Testis (tissue), 3 donors: ENCODE results near the gene PLCB1. TPM values are rescaled to one million over a fixed set of nuclear protein-coding genes. Genes with fewer than 3 reads are reported as not detected.

Experiments
- DNase-seq: peaks from one replicate; pipeline ENCODE4 v3.0.0-alpha.2; 2019
- H3K27ac ChIP-seq, 2 donors: fragments of 200-600 bp; sonication (generic); one replicate each; pipeline ENCODE4 v1.5.1; 2019
- H3K27me3 ChIP-seq: fragments of 200-600 bp; sonication (generic); one replicate; pipeline ENCODE4 v1.5.1; 2019
- H3K36me3 ChIP-seq: fragments of 200-600 bp; sonication (generic); one replicate; pipeline ENCODE4 v1.5.1; 2017; ENCODE audit warnings: low read depth; ENCODE audit errors: missing control alignments
- H3K4me1 ChIP-seq: fragments of 200-600 bp; sonication (generic); one replicate; pipeline ENCODE4 v1.5.1; 2019
- H3K4me3 ChIP-seq, 2 donors: fragments of 200-600 bp; sonication (generic); one replicate each; pipeline ENCODE4 v1.5.1; 2017 to 2019
- H3K9me3 ChIP-seq: fragments of 200-600 bp; sonication (generic); one replicate; pipeline ENCODE4 v1.5.1; 2017
- POLR2A ChIP-seq: fragments of 450-650 bp; IDR thresholded peaks from one replicate; pipeline ENCODE4 v1.6.1; 2017; ENCODE audit warnings: antibody characterized with exemption, mild to moderate bottlenecking, moderate library complexity
- WGBS, 2 donors: methylation state at CpG; one replicate each; pipeline ENCODE4 v1.1.5; 2018; 5-methylcytosine and 5-hydroxymethylcytosine counted together
- intact Hi-C: fragments of 100-400 bp; cut with DNase I; formaldehyde crosslinking; loops from one replicate; pipeline ENCODE4 v1.15.1; 2023; ENCODE audit warnings: low total_unique reads
- polyA plus RNA-seq: library from polyadenylated mRNA; stranded (reverse); fragments of 350-450 nt; fragmentation: Illumina TruSeq; extraction: RNeasy Lipid Tissue Mini Kit (QIAGEN cat#74804); gene quantifications from one replicate; pipeline ENCODE4 v1.2.3, GENCODE V29; 2014; ENCODE audit warnings: low read depth, low replicate concordance; ENCODE audit not compliant: insufficient read depth
- total RNA-seq, 2 donors: library from RNA; depleted of rRNA; stranded (reverse); fragments of >200 nt; gene quantifications; one replicate each; pipeline ENCODE4 v1.2.3, GENCODE V29; 2016
- TF ChIP-seq, protein P1 (sequence below), 3 experiments: fragments of 450-650 bp in 2 of 3; fragments of 200-600 bp in 1 of 3; sonication (generic) in 1 of 3; IDR thresholded peaks; one replicate each; pipeline ENCODE4 v1.5.1; 2016 to 2019; ENCODE audit warnings: antibody characterized with exemption in 3 of 3, mild to moderate bottlenecking in 2 of 3, moderate library complexity in 1 of 3

PLCB1 gene
- total and polyA plus RNA-seq, 3 donors from 2014 or later = 3.1 to 9.8 (median 8.2) TPM

DNA sequence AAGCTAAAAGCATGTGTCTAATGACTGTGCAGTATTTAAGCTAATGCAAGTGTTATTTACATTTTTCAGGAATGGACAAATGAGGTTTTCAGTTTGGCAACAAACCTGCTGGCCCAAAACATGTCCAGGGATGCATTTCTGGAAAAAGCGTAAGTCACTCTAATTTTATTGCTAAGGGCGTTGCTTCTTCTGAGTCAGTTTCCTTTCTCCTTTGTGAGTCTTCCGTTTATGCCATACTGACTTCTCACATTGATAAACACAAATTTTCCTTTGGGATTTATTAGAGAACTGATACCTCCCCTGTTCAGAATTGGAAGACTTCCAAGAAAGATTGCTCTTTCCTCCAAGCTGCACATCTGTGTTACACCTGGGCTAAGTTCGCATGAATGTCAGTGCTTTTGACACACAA is 514.0 kb downstream of the PLCB1 start:
- no peak overlapping the region for H3K27ac ChIP-seq
- intact Hi-C loops = no loop called here

DNA sequence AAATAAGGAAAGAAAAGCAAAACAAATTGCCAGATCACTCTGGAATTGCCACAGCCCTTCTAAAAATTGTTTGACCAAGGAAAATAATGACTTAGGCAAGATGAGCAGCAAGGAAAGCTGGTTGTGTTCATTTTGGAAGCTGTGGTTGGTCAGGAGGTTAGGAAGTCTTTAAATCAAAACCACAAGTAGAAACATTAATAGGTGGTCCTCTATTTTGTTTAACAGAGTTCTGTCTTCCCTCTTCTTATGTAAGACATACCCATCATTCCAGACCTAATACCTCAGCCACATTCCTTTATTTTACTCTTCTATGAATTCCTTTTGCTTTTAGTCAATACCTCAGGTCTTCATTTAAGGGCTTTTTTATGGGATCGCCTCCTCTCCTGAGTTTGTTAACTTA is 514.6 kb downstream of the PLCB1 start:
- Histone ChIP-seq H3K4me1 (no peaks in the 10 kb centered on the region), H3K27ac (no peak overlapping the region), H3K9me3 (no peaks in the 10 kb centered on the region), H3K36me3 (no peaks in the 10 kb centered on the region), H3K4me3 (no peak overlapping the region), H3K27me3 (no peaks in the 10 kb centered on the region)
- intact Hi-C loops = no loop called here
- no peak for DNase-seq
- 96% methylated on average over 1 of the region's 1 CpG for WGBS, 2 donors
- TF ChIP-seq, protein P1, sequence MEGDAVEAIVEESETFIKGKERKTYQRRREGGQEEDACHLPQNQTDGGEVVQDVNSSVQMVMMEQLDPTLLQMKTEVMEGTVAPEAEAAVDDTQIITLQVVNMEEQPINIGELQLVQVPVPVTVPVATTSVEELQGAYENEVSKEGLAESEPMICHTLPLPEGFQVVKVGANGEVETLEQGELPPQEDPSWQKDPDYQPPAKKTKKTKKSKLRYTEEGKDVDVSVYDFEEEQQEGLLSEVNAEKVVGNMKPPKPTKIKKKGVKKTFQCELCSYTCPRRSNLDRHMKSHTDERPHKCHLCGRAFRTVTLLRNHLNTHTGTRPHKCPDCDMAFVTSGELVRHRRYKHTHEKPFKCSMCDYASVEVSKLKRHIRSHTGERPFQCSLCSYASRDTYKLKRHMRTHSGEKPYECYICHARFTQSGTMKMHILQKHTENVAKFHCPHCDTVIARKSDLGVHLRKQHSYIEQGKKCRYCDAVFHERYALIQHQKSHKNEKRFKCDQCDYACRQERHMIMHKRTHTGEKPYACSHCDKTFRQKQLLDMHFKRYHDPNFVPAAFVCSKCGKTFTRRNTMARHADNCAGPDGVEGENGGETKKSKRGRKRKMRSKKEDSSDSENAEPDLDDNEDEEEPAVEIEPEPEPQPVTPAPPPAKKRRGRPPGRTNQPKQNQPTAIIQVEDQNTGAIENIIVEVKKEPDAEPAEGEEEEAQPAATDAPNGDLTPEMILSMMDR (IDR thresholded peaks at IDR 0.05) = no peak
- no peak for TF ChIP-seq POLR2A

More for the DNA sequence above, 514.0 kb downstream of the PLCB1 start:
- no peak overlapping the region for H3K4me3 ChIP-seq
- no peak for DNase-seq
- no peaks in the 10 kb centered on the region for H3K4me1 ChIP-seq
- no peaks in the 10 kb centered on the region for H3K9me3 ChIP-seq
- no peaks in the 10 kb centered on the region for H3K36me3 ChIP-seq
- TF ChIP-seq, protein P1 (IDR thresholded peaks at IDR 0.05) = no peak
- no peak for TF ChIP-seq POLR2A
- no peaks in the 10 kb centered on the region for H3K27me3 ChIP-seq
- WGBS, 2 donors = 70 to 78% methylated on average over 3 to 4 of the region's 4 CpGs

DNA sequence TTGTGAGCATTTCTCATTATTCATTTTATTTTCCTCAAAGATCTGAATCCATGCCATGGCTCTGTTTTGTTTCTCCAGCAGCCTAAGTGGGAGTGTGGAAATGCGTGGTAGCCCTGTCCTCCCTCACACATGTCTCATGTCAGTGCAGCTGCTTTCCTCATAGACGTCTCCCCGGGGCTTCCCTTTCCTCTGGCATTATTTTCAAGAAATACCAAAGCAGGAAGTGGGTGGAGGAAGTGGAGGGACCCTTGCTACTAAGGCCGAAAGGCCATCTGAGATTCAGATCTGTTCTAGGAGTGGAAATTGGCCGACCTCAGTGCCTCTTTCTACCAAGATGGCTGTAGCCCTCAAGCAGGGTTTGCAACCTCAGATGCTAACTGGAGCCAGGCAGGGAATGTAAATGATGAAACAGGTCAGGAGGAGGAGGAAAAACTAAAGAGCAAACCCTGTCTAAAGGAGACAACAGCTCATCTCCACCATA is 515.9 kb downstream of the PLCB1 start:
- intact Hi-C loops = no loop called here
- no peaks in the 10 kb centered on the region for H3K4me1 ChIP-seq
- no peak overlapping the region for H3K4me3 ChIP-seq
- 43 to 57% methylated on average over 5 of the region's 5 CpGs for WGBS, 2 donors
- no peaks in the 10 kb centered on the region for H3K36me3 ChIP-seq
- H3K27me3 ChIP-seq = no peaks in the 10 kb centered on the region
- H3K9me3 ChIP-seq = no peaks in the 10 kb centered on the region
- no peak overlapping the region for H3K27ac ChIP-seq
- no peak for TF ChIP-seq POLR2A
- TF ChIP-seq, protein P1 (IDR thresholded peaks at IDR 0.05) = no peak
- DNase-seq = peak; percentile 22

DNA sequence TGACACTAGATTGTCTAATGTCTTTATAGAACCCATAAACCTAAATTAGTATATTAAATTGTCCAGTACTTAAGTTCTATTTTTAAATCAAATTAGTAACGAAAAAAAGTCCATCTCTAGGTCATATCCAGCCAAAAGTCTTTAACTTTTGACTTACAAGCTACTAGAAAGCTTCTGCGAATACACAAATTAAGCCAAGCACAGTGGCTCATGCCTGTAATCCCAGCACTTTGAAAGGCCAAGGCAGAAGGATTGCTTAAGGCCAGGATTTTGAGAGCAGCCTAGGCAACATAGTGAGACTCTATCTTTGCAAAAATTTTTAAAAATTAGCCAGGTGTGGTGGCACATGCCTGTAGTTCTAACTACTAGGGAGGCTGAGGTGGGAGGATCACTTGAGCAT is 516.4 kb downstream of the PLCB1 start:
- intact Hi-C loops = no loop called here

DNA sequence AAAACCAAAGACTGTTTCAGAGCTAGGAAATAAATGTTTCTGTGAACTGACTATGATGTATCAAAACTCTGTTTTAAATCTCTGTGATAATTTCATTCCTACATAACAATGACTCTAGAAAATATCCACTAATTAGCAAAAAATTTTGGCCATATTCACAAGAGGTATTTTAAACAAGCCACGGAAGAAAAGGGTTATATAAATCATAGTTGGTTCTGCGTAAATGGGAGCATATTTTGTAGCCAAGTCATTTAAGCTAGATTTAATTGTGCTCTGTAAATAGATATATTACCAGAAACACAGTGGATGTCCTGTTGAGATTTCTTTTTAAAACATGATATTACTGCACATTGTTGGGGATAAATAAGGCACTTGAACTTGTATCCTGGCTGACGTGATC is 520.3 kb downstream of the PLCB1 start:
- Histone ChIP-seq H3K4me1 (no peaks in the 10 kb centered on the region), H3K27me3 (no peaks in the 10 kb centered on the region), H3K9me3 (no peaks in the 10 kb centered on the region), H3K27ac (no peak overlapping the region), H3K36me3 (no peaks in the 10 kb centered on the region), H3K4me3 (no peak overlapping the region)
- TF ChIP-seq, protein P1 (IDR thresholded peaks at IDR 0.05) = no peak
- no peak for TF ChIP-seq POLR2A
- intact Hi-C loops = no loop called here
- DNase-seq = no peak
- 77 to 84% methylated on average over 3 of the region's 3 CpGs for whole genome bisulfite sequencing, 2 donors

More for the DNA sequence above, 516.4 kb downstream of the PLCB1 start:
- H3K36me3 ChIP-seq = no peaks in the 10 kb centered on the region
- no peaks in the 10 kb centered on the region for H3K27me3 ChIP-seq
- no peak overlapping the region for H3K27ac ChIP-seq
- TF ChIP-seq, protein P1 (IDR thresholded peaks at IDR 0.05) = no peak
- TF ChIP-seq POLR2A = no peak
- no peaks in the 10 kb centered on the region for H3K9me3 ChIP-seq
- DNase-seq = no peak
- H3K4me1 ChIP-seq = no peaks in the 10 kb centered on the region
- H3K4me3 ChIP-seq = no peak overlapping the region
- 49 to 66% methylated on average over 2 of the region's 2 CpGs for WGBS, 2 donors
